ENCODE measurements around the gene INHA.

Gene INHA

GRCh38 chr2:219612577-219613286, 40.6 kb downstream of the INHA start:
- no peak for DNase-seq (ENCODE audit: low spot score)

- DNase-seq (ENCODE audit: low spot score) = no peak
Observed at GRCh38 chr2:219613461-219614070, 41.5 kb downstream of the INHA start.

- no peak for DNase-seq (ENCODE audit: low spot score)
Observed at GRCh38 chr2:219614076-219614860, 42.2 kb downstream of the INHA start.

GRCh38 chr2:219615036-219615435, 42.9 kb downstream of the INHA start:
- no peak for DNase-seq (ENCODE audit: low spot score)

GRCh38 chr2:219615894-219616293, 43.8 kb downstream of the INHA start:
- DNase-seq (ENCODE audit: low spot score) = no peak

GRCh38 chr2:219616550-219616949, 44.4 kb downstream of the INHA start:
- no peak for DNase-seq (ENCODE audit: low spot score)

GRCh38 chr2:219618733-219619122, 46.6 kb downstream of the INHA start:
- DNase-seq (ENCODE audit: low spot score) = no peak

GRCh38 chr2:219619235-219619634, 47.1 kb downstream of the INHA start:
- no peak for DNase-seq (ENCODE audit: low spot score)

- DNase-seq (ENCODE audit: low spot score) = no peak
Observed at GRCh38 chr2:219620546-219620945, 48.4 kb downstream of the INHA start.

GRCh38 chr2:219621935-219622334, 49.8 kb downstream of the INHA start:
- no peak for DNase-seq (ENCODE audit: low spot score)

GRCh38 chr2:219622472-219622871, 50.4 kb downstream of the INHA start:
- DNase-seq (ENCODE audit: low spot score) = no peak

- no peak for DNase-seq (ENCODE audit: low spot score)
Observed at GRCh38 chr2:219624565-219624964, 52.5 kb downstream of the INHA start.

GRCh38 chr2:219625179-219625578, 53.1 kb downstream of the INHA start:
- no peak for DNase-seq (ENCODE audit: low spot score)
